Tibial nerve (tissue), 4 donors: ENCODE data around the gene RASA2. TPM values are rescaled to one million over a fixed set of nuclear protein-coding genes. Genes with fewer than 3 reads are reported as not detected.
"Not testable (repeated sequence)": the region's sequence is repeated elsewhere in the genome, so short reads cannot be mapped to it uniquely, and the experiment has no call there.

ENCODE experiments used
- DNase-seq, 2 donors: peaks; one replicate each; pipeline ENCODE4 v3.0.0-alpha.2; 2019; ENCODE audit warnings: low spot score in 2 of 2
- H3K27ac ChIP-seq, 4 donors: fragments of 200-600 bp; sonication (generic) in 3 of 4; one replicate each; pipeline ENCODE4 v1.5.1; 2017 to 2019; ENCODE audit warnings: mild to moderate bottlenecking in 1 of 4
- H3K27me3 ChIP-seq, 2 donors: fragments of 200-600 bp; sonication (generic) in 1 of 2; one replicate each; pipeline versions ENCODE4 v1.5.1 to v1.6.0; 2017 to 2019
- H3K36me3 ChIP-seq, 3 donors: fragments of 200-600 bp; sonication (generic); one replicate each; pipeline ENCODE4 v1.5.1; 2018 to 2019
- H3K4me1 ChIP-seq, 4 donors: fragments of 200-600 bp; sonication (generic) in 3 of 4; one replicate each; pipeline ENCODE4 v1.5.1; 2017 to 2019
- H3K4me3 ChIP-seq, 4 donors: fragments of 200-600 bp; sonication (generic) in 3 of 4; one replicate each; pipeline ENCODE4 v1.5.1; 2017 to 2019; ENCODE audit warnings: mild to moderate bottlenecking in 1 of 4, moderate library complexity in 1 of 4
- H3K9me3 ChIP-seq, 4 donors: fragments of 200-600 bp; sonication (generic) in 3 of 4; one replicate each; pipeline ENCODE4 v1.5.1; 2017 to 2019
- EP300 ChIP-seq, 2 donors: sonication (generic); formaldehyde crosslinking; IDR thresholded peaks; one replicate each; pipeline ENCODE4 v1.6.1; 2017; ENCODE audit warnings: antibody characterized with exemption in 2 of 2, mild to moderate bottlenecking in 1 of 2
- POLR2A ChIP-seq, 2 donors: fragments of 450-650 bp; IDR thresholded peaks; one replicate each; pipeline ENCODE4 v1.6.1; 2017; ENCODE audit warnings: antibody characterized with exemption in 2 of 2, mild to moderate bottlenecking in 2 of 2, moderate library complexity in 2 of 2
- WGBS, 2 donors: methylation state at CpG; one replicate each; pipeline ENCODE4 v1.1.5; 2018; 5-methylcytosine and 5-hydroxymethylcytosine counted together
- total RNA-seq, 4 donors: library from RNA; depleted of rRNA; stranded (reverse); fragments of >200 nt; gene quantifications; one replicate each; pipeline ENCODE4 v1.1.0, GENCODE V29; 2016
- TF ChIP-seq, protein P1 (sequence below), 5 experiments: fragments of 200-600 bp in 3 of 5; fragments of 450-650 bp in 2 of 5; sonication (generic) in 3 of 5; IDR thresholded peaks; one replicate each; pipeline ENCODE4 v1.5.1; 2016 to 2019; ENCODE audit warnings: antibody characterized with exemption in 5 of 5, mild to moderate bottlenecking in 3 of 5, moderate library complexity in 2 of 5

RASA2 gene
- total RNA-seq, 4 donors from 2014 or later, result 19.6 to 46.8 (median 37.2) TPM

DNA sequence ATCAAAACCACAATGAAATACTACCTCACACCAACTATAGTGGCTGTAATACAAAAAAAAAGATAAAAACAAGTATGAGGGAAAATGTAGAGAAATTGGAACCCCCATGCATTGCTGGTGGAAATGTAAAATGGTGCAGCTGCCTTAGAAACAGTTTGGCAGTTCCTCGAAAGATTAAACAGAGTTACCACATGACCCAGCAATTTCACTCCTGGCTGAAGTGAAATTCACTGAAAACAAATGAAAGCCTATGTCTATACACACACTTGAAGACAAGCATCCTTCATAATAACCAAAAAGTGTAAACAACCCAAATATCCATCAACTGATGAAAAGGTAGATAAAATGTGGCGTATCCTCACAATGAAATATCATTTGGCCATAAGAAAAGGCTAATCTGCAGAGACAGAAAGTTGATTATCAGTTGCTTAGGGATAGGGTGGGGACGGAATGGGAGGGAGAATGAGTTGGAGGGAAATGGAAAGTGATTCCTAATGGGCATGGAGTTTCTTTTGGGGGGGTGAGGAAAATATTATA lies 20.1 kb upstream of the RASA2 start:
- no peak for DNase-seq
- Histone ChIP-seq H3K9me3 (peaks cover 0 to 8% (median 2%) of the 10 kb centered on the region in 4 donors), H3K4me1 (peaks cover 0 to 6% (median 0%) of the 10 kb centered on the region in 4 donors), H3K27me3 (no peaks in the 10 kb centered on the region), H3K4me3 (no peak overlapping the region), H3K36me3 (no peaks in the 10 kb centered on the region), H3K27ac (no peak overlapping the region)
- WGBS, 2 donors, result 87 to 92% methylated on average over 3 of the region's 3 CpGs
- TF ChIP-seq POLR2A (IDR thresholded peaks at IDR 0.05) (no peak), EP300 (IDR thresholded peaks at IDR 0.05) (no peak)
- TF ChIP-seq, protein P1, sequence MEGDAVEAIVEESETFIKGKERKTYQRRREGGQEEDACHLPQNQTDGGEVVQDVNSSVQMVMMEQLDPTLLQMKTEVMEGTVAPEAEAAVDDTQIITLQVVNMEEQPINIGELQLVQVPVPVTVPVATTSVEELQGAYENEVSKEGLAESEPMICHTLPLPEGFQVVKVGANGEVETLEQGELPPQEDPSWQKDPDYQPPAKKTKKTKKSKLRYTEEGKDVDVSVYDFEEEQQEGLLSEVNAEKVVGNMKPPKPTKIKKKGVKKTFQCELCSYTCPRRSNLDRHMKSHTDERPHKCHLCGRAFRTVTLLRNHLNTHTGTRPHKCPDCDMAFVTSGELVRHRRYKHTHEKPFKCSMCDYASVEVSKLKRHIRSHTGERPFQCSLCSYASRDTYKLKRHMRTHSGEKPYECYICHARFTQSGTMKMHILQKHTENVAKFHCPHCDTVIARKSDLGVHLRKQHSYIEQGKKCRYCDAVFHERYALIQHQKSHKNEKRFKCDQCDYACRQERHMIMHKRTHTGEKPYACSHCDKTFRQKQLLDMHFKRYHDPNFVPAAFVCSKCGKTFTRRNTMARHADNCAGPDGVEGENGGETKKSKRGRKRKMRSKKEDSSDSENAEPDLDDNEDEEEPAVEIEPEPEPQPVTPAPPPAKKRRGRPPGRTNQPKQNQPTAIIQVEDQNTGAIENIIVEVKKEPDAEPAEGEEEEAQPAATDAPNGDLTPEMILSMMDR (IDR thresholded peaks at IDR 0.05), result no peak

- Histone ChIP-seq H3K36me3 (no peaks in the 10 kb centered on the region), H3K4me3 (no peak overlapping the region), H3K27me3 (no peaks in the 10 kb centered on the region), H3K27ac (no peak overlapping the region), H3K9me3 (peaks cover 0 to 4% (median 0%) of the 10 kb centered on the region in 4 donors), H3K4me1 (no peaks in the 10 kb centered on the region)
- DNase-seq, result no peak
- TF ChIP-seq POLR2A (IDR thresholded peaks at IDR 0.05), result no peak
- no peak for TF ChIP-seq EP300 (IDR thresholded peaks at IDR 0.05)
- TF ChIP-seq, protein P1 (IDR thresholded peaks at IDR 0.05), result no peak
These were observed 17.1 kb upstream of the RASA2 start for GRCh38 chr3:141469720-141470119.

DNA sequence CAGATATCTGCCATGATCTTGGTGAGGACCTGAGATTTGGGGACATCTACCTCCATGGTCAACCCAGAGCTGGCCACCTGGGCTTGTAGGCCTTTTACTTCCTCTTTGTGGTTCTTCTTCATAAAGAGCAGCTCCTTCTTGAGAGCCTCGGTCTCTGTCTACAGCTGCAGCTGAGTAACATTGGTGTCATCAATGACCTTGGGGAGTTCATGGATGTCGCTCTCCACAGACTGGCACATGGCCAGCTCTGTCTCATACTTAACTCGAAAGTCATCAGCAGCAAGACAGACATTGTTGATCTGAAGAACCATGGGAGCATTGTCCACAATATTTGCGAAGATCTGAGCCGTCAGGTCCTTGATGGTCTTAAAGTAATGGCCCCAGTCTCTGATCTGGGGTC lies 15.7 kb upstream of the RASA2 start:
- H3K27ac ChIP-seq, result no peak overlapping the region
- H3K9me3 ChIP-seq, result peaks cover 0 to 4% (median 0%) of the 10 kb centered on the region in 4 donors
- no peaks in the 10 kb centered on the region for H3K36me3 ChIP-seq
- 81 to 85% methylated on average over 5 of the region's 5 CpGs for WGBS, 2 donors
- no peak for TF ChIP-seq EP300 (IDR thresholded peaks at IDR 0.05)
- TF ChIP-seq POLR2A (IDR thresholded peaks at IDR 0.05), result no peak
- TF ChIP-seq, protein P1 (IDR thresholded peaks at IDR 0.05), result no peak
- H3K27me3 ChIP-seq, result no peaks in the 10 kb centered on the region
- no peak overlapping the region for H3K4me3 ChIP-seq
- DNase-seq, result no peak
- H3K4me1 ChIP-seq, result no peaks in the 10 kb centered on the region

DNA sequence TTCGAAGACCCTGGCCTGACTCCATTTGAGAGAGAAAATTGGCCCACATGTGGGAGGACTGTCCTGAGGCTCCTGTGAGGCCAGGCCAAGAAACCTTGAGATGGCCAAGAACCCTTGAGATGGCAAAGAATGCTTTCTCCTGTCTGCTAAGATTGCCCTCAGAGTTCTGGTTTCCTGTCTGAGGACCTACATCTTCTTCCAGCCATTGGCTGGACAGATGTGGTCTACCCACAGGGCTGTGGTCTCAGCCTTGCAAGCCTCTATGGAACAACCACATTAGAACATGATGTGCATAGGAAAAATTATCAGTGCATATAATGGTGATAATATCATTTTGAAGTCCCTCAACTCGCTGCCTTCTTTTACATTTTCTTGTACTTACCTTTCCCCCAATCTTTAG lies 10.8 kb upstream of the RASA2 start:
- Histone ChIP-seq H3K4me1 (no peaks in the 10 kb centered on the region), H3K27ac (no peak overlapping the region), H3K36me3 (no peaks in the 10 kb centered on the region), H3K27me3 (no peaks in the 10 kb centered on the region), H3K9me3 (no peaks in the 10 kb centered on the region), H3K4me3 (no peak overlapping the region)
- DNase-seq, result no peak
- TF ChIP-seq, protein P1 (IDR thresholded peaks at IDR 0.05), result no peak
- no peak for TF ChIP-seq EP300 (IDR thresholded peaks at IDR 0.05)
- TF ChIP-seq POLR2A (IDR thresholded peaks at IDR 0.05), result no peak
- WGBS, 2 donors, result 93 to 94% methylated on average over 2 of the region's 2 CpGs

DNA sequence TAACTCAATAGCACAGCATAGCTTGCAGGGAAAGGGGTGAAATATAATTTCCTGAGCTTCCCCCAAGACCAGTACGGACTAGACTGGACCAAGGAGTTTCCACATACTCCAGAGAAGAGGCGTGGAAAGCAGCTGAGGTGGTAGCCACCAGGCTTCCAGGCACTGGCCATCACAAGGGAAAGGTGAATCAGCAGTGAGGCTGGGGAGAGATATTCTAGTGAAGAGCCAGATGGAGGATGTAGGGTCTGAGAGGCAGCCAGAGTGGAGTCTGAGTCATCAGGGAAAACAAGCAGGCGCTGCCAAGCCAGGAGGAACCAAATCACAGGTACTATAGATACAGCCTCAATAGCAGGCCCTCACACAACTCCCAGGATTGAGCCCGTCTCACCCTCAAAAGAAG lies 9.6 kb upstream of the RASA2 start:
- 92 to 97% methylated on average over 4 of the region's 4 CpGs for WGBS, 2 donors
- H3K4me3 ChIP-seq, result no peak overlapping the region
- no peak for DNase-seq
- no peaks in the 10 kb centered on the region for H3K27me3 ChIP-seq
- H3K27ac ChIP-seq, result no peak overlapping the region
- H3K36me3 ChIP-seq, result no peaks in the 10 kb centered on the region
- TF ChIP-seq EP300 (IDR thresholded peaks at IDR 0.05), result no peak
- no peaks in the 10 kb centered on the region for H3K9me3 ChIP-seq
- H3K4me1 ChIP-seq, result no peaks in the 10 kb centered on the region

DNA sequence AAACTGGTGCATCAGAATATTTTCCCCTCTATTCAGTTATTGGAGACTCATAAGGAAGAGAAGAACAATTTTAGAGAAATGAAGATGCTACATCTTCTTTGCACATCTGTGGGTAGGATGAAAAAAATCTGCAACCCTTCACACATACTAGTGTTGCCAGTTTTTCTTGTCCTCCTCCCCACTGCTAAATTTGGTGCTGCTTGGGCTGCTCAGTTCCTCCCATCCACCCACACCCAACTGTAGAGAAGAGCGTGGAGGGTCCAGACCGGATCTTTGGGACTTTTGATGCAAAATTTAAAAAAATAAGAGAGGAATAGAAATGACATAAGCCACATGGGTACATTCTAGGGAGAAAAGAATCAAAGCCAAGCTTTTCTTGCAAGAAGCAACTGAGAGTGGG lies 8.7 kb upstream of the RASA2 start:
- Histone ChIP-seq H3K9me3 (no peaks in the 10 kb centered on the region), H3K36me3 (no peaks in the 10 kb centered on the region), H3K4me1 (peaks cover 0 to 4% (median 0%) of the 10 kb centered on the region in 4 donors), H3K27me3 (no peaks in the 10 kb centered on the region), H3K27ac (no peak overlapping the region), H3K4me3 (no peak overlapping the region)
- TF ChIP-seq POLR2A (IDR thresholded peaks at IDR 0.05), result no peak
- TF ChIP-seq, protein P1 (IDR thresholded peaks at IDR 0.05), result no peak
- TF ChIP-seq EP300 (IDR thresholded peaks at IDR 0.05), result no peak
- no peak for DNase-seq
- 66 to 74% methylated on average over 2 of the region's 2 CpGs for WGBS, 2 donors

DNA sequence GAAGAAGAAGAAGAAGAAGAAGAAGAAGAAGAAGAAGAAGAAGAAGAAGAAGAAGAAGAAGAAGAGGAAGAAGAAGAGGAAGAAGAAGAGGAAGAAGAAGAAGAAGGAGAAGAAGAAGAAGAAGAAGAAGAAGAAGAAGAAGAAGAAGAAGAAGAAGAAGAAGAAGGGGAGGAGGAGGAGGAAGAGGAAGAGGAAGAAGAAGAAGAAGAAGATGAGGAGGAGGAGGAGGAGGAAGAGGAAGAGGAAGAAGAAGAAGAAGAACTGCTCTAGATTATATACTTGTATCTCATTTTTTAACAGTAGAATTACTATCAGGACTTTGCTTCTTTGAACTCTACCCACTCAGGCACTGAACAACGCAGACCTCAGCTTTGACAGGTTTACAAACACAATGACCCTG lies 8.0 kb upstream of the RASA2 start:
- H3K27ac ChIP-seq, H3K4me3 ChIP-seq, H3K4me1 ChIP-seq, H3K36me3 ChIP-seq, H3K27me3 ChIP-seq, DNase-seq, H3K9me3 ChIP-seq: not testable (repeated sequence)
- WGBS, 2 donors, result 46 to 54% methylated on average over 1 of the region's 1 CpG
